ENCODE results near the gene SNRPD3. TPM values are rescaled to one million over a fixed set of nuclear protein-coding genes. Genes with fewer than 3 reads are reported as not detected.

SNRPD3 gene
- total RNA-seq, 1 donor from 2014 or later = 51.5 TPM

DNA sequence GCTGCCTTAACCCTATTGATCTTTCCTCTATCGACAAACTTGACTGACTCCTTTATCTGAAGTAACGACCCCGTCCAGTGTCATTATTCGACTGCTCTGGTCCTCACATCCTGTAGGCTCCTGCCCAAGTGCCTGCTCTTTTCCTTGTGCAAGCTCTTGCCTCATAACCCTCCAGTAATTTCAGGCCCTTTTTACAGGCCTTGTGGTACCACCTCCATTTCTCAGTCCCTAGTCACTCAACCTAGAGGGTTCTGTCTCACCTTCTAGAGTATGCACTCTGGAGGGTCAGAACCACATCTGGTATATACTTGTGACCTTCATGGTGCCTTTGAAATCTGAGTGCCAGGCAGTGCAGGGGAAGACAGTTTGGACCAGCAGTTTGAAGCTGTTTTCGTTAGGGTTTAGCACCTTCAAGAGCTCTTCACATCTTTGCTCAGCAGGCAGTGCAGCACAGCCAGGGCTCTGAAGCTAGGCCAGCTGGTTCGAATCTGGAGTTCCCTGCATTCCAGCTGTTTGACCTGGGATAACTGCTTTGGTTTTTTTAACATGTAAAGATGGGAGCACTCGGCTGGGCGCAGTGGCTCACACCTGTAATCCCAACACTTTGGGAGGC, 11.2 kb downstream of the SNRPD3 start:
- no peak for DNase-seq (ENCODE audit: low spot score)

DNA sequence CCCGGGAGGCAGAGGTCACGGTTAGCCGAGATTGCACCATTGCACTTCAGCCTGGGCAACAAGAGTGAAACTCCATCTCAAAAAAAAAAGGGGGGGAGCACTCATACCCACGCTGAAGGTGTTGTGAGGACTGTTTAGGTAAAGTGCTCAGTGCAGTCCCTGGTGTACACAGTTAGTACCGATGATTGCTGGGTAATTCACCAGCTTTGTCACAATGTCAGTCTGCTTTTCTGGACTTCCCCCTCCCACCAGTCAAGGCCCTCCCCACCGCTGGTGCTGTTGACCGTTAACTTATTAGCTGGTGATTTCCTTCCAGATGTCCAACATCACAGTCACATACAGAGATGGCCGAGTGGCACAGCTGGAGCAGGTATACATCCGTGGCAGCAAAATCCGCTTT, 11.9 kb downstream of the SNRPD3 start:
- DNase-seq (ENCODE audit: low spot score) = no peak

DNA sequence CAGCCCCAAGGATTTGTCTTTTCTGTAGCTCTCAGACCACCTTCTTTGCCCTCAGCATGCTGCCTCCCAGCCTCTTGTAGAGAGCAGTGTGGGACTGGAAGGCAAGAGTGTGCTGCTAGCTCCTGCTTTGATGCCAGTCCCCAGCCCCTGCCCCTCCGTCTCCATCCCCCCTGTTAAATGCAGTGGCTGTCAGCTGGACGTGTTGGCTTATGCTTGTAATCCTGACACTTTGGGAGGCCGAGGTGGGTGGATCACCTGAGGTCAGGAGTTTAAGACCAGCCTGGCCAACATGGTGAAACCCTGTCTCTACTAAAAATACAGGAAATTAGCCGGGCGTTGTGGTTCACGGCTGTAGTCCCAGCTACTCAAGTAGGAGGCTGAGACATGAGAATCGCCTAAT, 15.5 kb downstream of the SNRPD3 start:
- no peak for DNase-seq (ENCODE audit: low spot score)

DNA sequence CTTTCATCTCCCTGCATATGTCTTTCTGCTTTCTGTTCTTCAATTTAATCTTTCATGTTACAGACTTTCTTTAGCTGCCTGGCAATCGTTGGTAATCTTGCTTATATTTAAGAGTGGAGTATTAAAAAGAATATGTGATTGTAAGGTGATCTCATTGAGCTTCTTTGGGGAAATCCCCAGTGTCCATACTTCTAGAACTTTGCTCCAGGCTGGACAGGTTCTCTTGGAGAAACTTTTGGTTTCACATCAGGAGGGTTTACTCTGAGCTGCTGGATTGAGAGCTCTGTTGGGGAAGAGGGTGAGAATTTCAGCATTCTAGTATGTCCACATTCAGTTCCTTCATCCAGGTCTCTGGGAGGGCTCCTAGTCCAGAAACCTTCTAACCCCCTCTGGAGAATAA, 21.0 kb downstream of the SNRPD3 start:
- no peak for DNase-seq (ENCODE audit: low spot score)

DNA sequence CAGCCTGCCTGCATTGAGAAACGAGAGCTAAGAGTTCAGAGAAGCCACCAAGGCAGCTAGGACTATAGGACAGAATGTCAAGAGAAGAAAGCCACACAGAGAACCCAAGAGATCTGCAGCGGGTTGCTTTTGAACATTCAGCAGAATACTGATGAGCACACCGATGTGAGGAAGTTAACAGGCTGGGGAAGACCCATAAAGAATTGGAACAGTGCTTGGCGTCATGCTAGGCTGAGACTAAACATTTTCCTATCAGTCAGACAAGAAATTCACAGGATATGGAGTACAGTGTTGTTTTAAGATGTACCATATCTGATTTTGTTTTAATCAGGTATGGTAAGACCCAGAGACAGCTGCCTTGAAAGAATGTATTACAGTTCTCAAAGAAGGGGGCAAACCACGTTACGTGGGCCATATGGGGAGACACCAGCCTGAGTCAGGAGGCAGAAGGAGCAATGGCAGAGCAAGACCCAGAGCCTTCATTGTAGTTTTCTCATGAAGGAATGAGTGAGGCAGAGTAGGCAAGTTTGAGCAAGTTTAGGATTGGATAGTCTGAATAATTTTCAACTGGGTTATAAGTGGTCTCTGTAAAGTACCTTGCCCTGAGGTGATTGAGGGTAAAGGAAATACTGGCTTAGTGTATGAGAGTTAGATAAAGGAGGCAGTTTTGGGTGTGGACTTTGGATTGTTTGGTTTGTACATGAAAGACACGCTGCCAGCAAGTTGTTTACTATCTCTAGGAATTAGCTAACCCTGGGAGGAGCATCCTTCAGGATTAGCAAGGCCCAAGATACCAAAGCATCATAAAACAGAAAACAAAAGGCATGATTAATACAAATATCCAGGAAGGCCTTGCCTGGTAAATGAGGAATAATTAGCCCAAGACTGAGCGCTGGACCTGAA, 22.8 kb downstream of the SNRPD3 start:
- no peak for DNase-seq (ENCODE audit: low spot score)

DNA sequence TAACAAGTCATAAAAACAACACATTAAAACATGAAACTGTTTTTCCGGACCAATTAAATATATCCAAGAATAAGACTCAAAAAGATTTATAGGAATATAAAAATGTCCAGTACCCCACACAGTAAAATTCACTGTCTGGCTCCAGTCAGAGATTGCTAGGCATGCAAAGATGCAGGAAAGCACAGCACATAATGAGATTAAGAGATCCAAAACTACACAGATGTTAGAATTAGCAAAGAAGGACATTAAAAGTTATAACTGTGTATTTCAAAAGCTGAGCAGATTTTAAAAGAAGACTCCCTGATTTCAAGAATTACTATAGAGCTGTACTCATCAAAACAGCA, 23.4 kb downstream of the SNRPD3 start:
- DNase-seq (ENCODE audit: low spot score) = no peak

DNA sequence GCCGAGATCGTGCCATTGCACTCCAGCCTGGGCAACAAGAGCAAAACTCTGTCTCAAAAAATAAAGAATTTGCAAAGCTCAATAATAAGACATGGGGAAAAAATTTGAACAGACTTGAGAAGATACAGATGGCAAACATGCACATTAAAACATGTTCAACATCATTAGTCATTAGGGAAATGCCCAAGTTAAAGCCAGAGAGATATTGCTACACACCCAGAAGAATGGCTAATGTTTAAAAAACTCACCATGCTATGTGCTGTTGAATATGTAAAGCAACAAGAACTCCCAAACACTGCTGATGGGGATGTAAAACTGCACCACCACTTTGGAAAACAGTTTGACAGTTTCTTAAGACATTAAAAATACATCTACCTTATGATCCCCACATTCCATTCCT, 24.5 kb downstream of the SNRPD3 start:
- DNase-seq (ENCODE audit: low spot score) = no peak

DNA sequence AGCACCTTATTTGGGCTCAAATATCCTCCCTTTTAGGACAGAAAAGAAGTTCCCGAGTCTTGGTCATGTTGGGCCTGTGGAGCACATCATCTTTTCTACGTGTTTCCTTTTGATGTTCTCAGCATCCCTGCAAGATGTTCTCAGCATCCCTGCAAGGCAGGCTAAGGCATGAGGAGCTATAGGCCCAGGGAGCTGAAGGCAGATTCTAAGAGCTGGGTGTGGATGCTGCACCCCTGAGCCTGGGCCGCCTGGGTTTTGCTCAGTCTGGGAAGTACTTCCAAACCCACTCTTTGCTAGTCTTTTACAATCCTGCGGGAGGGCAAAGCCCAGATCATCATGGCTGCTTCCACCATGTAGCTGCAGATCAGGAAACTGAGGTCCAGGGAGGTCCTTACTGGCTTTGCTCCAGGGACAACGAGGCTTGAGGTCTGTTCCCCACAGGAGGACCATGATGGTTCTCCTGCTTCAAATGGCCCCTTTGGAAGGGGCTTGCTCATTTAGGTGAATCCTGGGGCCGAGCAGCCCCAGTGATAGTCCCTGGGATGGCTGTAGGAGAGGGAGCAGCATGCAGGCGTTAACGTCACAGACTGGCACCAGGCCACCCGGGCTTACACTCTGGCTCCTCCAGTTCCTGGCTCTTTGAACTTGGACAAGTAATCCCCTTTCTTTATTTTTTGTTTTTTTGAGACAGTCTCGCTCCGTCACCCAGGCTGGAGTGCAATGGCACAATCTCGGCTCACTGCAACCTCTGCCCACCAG, 26.4 kb downstream of the SNRPD3 start:
- no peak for DNase-seq (ENCODE audit: low spot score)

DNA sequence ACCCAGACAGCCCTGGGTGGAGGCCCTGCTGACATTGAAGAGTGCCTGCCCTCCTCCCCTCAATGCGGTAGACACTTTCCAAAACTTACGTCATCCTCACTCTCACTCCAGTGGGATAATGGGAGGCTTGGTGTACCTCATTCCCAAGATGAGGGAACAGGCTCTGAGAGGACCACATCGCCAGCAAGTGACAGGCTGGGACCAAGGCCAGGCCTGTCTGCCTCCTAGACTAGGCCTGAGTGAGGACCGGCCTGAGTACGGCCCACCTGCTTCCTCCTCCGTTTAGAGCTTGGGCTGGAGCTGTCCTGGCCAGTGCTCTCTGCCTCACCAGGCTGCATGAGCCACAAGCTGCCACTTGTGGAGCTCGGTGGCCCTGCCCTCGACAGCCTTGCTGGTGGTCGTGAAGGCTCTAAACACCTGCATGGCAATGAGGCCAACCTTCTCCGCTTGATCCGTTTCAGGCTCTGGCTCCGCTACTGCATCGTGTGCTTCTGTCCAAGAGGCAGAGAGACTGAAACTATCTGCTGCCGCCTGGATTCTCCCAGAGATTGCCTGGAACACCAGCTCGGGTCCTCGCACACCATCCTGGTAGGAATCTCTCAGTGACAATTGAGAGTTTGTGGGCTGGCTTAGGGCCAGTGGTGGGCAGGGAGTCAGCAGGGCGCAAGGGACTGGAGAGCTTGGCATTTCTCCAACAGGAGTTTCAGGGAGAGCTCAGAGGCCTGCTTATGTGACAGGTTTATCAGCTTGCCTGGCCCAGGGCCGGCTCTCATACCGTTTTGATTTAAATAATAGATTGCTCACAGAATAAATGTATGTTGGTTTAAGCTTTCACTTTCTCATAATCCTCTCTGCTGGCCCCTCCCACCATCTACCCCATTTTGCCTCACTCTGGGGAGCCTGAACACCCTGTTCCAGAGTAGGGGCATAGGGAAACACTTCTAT, 27.7 kb downstream of the SNRPD3 start:
- no peak for DNase-seq (ENCODE audit: low spot score)

DNA sequence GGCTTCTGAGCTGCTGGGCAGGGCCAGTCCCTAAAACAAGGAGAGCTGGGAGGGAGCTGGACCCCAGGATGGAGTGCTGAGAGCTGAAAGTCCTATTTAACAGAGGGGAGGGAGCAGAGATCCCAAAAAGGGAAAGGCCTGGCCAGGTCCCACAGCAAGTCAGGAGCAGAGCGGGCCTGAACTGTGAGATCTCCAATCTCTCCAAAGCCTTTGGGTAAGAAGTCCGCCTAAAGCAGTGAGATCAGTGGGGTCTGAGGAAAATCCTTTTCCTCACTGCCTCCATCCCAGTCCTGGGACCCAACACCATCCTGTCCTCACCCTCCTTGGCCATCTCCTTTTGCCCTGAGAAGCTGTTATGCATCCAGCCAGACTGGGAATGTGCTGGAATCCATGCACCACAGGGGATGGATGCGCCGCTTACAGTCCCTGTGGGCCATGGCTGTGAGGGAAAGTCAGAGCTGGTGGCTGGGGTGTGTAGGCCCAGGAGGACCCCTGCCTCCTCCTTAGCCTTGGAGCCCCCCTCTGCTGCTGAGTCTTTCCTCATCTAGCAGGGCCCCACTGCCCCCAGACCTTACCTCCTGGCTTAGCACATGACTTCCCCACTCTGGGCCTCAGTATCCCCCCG, 28.5 kb downstream of the SNRPD3 start:
- DNase-seq (ENCODE audit: low spot score) = no peak

DNA sequence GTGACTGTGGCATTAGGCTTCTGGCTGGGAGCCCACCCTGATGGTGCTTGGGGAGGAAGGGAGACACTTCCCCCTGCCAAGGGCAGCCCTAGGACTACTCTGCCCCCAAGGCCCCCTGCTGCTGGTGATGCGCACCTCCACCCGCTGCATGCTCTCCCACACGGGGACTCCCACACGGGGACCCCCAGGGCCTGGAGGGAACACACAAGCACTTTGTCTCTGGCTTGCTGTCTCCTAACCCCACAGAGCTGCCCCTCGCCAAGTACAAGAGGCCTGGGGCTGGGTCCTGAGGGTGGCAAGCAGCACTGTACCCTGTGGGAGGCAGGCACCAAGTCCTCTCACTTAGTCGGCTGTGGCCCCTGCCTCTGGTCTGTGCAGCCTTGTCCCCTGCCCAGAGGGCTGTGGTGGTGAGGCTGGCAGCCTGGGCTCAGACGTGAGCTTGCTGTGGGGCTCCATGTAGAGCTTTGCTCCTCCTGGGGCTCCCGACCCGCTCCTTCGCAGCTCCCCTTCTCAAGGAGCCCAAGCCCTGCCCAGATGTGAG, 29.1 kb downstream of the SNRPD3 start:
- no peak for DNase-seq (ENCODE audit: low spot score)

DNA sequence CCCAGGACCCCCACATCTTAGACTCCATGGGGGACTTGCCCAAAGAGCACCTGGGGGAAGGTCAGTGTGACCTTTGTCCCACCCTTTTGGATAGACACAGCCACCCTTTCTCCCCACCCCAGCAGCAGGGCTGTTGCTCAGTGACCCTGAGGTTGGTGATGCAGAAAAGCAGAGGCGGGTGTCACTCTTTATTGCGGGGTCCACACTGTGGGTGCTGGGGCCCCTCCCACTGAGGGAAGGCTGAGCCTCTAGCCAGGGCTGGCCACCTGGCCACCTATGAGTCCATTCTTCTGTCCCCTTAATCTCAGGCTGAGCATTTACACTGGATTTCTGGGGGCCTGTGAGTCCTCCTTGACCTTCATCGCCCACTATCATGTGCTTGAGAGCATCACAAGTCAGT, 29.7 kb downstream of the SNRPD3 start:
- no peak for DNase-seq (ENCODE audit: low spot score)

DNA sequence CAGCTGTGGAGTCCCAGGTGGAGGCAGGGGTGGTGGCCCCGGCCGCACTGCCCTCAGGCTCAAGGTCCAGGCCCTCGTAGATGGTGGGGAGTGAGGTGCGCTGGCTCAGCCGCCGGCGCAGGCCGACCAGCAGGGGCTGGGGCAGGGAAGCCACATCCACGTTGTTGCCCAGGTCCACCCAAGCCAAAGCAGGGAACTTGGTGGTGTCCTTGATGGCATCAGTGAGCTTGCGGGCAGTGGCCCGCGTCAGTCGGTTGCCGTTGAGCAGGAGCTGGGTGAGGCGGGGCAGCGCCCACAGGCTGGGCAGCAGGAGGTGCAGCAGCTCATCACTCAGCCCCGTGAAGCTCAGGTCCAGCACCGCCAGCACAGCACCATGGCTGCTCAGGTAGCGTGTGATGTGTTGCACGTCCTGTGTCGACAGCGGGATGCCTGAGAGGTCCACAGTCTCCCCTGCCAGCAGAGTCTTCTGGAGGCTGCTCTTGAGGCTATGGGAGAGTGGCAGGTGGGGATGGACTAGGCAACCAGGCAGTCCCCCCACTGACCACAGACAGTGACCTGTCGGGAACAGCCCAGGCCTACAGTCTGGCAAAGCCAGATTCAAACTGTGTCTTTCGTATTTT, 30.2 kb downstream of the SNRPD3 start:
- DNase-seq (ENCODE audit: low spot score) = no peak

DNA sequence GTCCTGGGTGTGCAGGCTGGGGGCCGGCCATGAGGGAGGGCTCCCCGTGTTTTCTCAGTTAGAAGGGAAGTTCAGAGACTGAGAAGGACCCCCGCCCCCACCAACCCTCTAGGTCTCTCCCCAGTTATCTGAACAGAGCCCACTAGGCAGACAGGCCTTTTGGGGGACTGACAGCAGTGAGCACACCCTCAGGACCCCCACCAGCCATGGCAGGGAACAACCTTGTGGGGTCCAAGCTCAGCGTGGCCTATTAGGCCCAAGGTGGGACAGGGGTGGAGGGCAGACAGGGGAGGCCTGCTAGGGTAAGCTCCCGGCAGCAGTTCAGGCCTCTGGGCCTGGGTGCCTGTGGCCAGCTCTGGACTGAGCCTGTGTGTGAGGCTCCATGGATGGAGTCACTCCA, 31.5 kb downstream of the SNRPD3 start:
- DNase-seq (ENCODE audit: low spot score) = no peak

DNA sequence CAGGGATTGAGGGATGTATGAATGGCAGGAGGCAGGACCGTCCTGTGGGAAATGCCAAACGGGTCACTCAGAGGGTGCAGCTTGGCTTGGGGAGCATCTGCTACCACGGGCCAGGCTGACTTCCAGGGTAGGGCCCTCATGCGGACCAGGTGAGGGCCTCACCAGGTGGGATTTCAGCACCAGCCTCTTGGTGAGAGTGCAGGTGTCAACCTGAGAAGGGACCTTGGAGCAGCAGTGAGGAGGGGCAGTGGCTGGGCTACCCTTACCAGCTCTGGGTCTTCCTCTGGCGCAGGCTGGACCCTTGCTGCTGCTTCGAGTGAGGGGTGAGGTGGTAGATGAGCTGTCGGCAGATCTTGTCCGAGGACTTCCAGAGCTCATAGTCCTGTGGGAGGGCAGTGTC, 32.1 kb downstream of the SNRPD3 start:
- no peak for DNase-seq (ENCODE audit: low spot score)

DNA sequence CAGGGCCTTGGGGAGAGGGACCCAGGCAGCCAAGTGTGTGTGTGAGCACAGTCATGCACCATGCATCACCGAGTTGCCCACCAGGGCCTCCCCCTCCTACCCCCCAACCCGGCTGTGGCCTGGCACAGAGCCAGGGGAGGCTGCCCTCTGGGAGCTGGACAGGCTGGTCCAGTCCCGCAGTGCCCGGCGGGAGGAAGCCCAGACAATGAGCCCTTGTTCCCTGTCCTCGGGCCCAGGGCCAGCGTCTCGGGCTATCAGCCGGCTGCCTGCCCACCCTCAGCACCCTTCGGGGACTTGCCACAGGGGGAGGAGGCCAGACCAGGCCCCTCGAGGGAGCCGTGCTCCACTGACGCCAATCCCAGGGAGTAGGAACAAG, 32.6 kb downstream of the SNRPD3 start:
- no peak for DNase-seq (ENCODE audit: low spot score)

DNA sequence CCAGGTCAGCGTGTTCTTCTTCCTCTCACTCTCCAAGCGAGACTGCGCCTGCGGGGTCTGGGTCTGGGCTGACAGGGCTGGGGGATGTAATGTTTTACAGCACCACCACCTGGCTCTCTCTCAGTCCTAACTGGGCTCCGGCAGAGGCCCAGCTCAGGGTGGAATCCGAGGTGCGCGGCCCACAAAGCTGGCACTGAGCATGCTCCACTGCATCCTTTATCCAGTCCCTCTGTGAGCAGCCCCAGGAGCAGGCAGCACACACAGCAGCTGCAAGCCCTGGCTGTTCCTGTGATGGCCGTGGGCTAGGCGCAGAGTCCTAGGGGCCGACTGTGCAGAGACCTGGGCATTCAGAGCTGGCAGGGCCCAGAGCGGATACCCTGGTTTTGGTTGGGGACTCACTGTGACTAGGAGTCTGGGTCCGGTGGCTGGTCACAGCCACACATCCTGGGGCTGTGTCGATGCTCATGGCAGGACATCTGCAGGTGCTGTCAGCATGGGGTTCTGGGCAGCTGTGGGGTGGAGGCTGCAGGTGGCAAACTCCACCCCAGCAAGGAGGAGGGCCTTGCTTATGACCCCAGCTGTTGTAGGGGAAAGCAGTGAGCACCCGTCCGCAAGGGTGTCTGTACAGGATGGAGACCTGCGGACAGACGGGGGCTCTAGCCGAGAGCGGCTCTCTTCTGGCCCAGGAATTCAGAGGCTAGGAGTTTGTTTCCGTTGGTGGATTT, 33.1 kb downstream of the SNRPD3 start:
- DNase-seq (ENCODE audit: low spot score) = no peak

DNA sequence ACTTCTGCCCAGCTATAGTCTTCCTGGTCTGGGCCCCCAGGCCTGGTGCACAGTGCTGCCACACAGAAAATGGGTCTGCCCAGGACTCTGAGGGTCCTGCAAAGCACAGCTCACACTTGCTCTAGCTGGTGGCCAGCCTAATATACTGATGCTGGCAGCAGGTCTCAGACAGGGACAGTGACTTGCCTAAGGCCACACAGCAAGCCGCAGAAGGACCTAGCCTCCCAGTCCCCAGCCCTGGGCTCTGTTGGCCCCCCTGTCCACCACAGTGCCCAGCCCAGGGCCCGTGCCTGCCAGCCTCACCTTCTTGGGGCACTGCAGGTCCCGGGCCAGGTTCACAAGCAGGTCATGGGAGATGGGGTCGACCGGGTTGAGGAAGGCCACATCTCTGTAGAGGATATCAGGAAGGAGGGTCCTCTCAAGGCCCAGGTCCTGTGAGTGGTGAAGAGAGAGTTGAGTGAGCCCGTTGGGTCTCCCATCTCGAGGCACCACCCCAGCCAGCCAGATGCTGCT, 33.8 kb downstream of the SNRPD3 start:
- no peak for DNase-seq (ENCODE audit: low spot score)

DNA sequence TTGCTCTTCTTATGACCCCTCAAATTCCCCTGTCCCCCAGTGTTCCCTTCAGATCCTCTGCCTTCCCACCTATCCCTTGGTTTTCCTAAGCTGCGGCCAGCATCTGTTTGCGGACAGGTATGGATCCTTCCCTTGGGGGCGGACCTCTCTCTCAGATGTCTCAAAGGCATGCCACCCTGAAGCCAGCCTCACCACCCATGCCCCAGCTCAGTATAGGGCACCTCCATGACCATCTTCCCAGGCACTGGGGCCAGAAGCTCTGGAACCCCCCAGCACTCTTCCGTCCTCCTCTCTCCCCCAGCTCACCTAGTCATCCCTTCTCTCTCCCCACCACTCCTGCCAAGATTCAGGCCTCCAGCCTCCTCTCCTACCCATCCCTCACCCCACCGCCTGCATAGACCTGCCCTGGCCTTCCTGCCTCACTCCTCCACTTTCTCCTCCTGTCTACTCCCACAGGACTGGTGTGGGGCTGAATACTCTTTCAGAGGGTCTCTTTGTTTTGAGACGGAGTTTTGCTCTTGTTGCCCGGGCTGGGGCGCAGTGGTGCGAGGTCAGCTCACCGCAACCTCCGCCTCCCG, 34.9 kb downstream of the SNRPD3 start:
- DNase-seq (ENCODE audit: low spot score) = no peak
